Measurements from ENCODE around the gene HCFC1.

HCFC1 gene

GRCh38 chrX:153937056-153937455 is 34.6 kb downstream of the HCFC1 start:
- DNase-seq: no peak

GRCh38 chrX:153935326-153935851 is 36.2 kb downstream of the HCFC1 start:
- no peak for DNase-seq

GRCh38 chrX:153934762-153935325 is 36.8 kb downstream of the HCFC1 start, which contains the start of gene NAA10:
Gene NAA10, minus strand, starts transcription at chrX:153935037. Its CDS starts 133 bp downstream, at chrX:153934904.
- DNase-seq: peak; percentile 30

GRCh38 chrX:153934148-153934761 is 37.4 kb downstream of the HCFC1 start:
- DNase-seq: no peak

GRCh38 chrX:153933748-153934147 is 37.9 kb downstream of the HCFC1 start:
- DNase-seq: no peak

GRCh38 chrX:153932220-153932915 is 39.2 kb downstream of the HCFC1 start:
- DNase-seq: no peak

- no peak for DNase-seq
Observed at GRCh38 chrX:153931748-153932147, 39.9 kb downstream of the HCFC1 start.

- no peak for DNase-seq
Observed at GRCh38 chrX:153931151-153931550, 40.5 kb downstream of the HCFC1 start.

GRCh38 chrX:153930011-153930910 is 41.4 kb downstream of the HCFC1 start:
- DNase-seq: no peak

- no peak for DNase-seq
Observed at GRCh38 chrX:153929576-153929975, 42.0 kb downstream of the HCFC1 start.

GRCh38 chrX:153928846-153929245 is 42.8 kb downstream of the HCFC1 start:
- DNase-seq: no peak

GRCh38 chrX:153927922-153928760 is 43.5 kb downstream of the HCFC1 start:
- peak; percentile 99 for DNase-seq

- no peak for DNase-seq
Observed at GRCh38 chrX:153927672-153927921, 44.0 kb downstream of the HCFC1 start.

GRCh38 chrX:153926858-153927671 is 44.6 kb downstream of the HCFC1 start:
- DNase-seq: no peak

- DNase-seq: no peak
Observed at GRCh38 chrX:153926552-153926857, 45.1 kb downstream of the HCFC1 start.

GRCh38 chrX:153925739-153926551 is 45.7 kb downstream of the HCFC1 start, which contains the start of gene ARHGAP4:
Gene ARHGAP4, minus strand, starts transcription at chrX:153926264. Its CDS starts 62 bp downstream, at chrX:153926202.
- DNase-seq: no peak

- no peak for DNase-seq
Observed at GRCh38 chrX:153925387-153925738, 46.3 kb downstream of the HCFC1 start.

GRCh38 chrX:153924149-153924861 is 47.3 kb downstream of the HCFC1 start:
- peak; percentile 37 for DNase-seq

- peak; percentile 53 for DNase-seq
Observed at GRCh38 chrX:153922932-153923857, 48.4 kb downstream of the HCFC1 start.

All from DMS 273 treated with DMSO at 0.1 percent for 48 hours (cell line).